GM23248 (cell line): ENCODE results near the gene NSUN2. TPM values are rescaled to one million over a fixed set of nuclear protein-coding genes. Genes with fewer than 3 reads are reported as not detected.

Source experiments
- DNase-seq: peaks from one replicate; pipeline ENCODE4 v3.0.0-alpha.2; 2015
- H2AFZ ChIP-seq: fragments of 200-600 bp; sonication (generic); 2 replicates; pipeline ENCODE4 v1.6.1; 2016; ENCODE audit warnings: antibody characterized with exemption
- H3F3A ChIP-seq: fragments of 200-600 bp; sonication (generic); 2 replicates; pipeline ENCODE4 v1.6.1; 2016; ENCODE audit warnings: mild to moderate bottlenecking, antibody characterized with exemption, mixed run types; ENCODE audit not compliant: insufficient read depth
- H3K27ac ChIP-seq: fragments of 200-600 bp; sonication (generic); 2 replicates; pipeline ENCODE4 v1.5.1; 2016; ENCODE audit warnings: mild to moderate bottlenecking
- H3K27me3 ChIP-seq: fragments of 200-600 bp; sonication (generic); replicated peaks from 2 replicates; pipeline ENCODE4 v1.6.1; 2016; ENCODE audit warnings: mild to moderate bottlenecking; ENCODE audit not compliant: insufficient read depth
- H3K36me3 ChIP-seq: fragments of 200-600 bp; sonication (generic); 2 replicates; pipeline ENCODE4 v1.6.1; 2016; ENCODE audit warnings: low read depth, mild to moderate bottlenecking
- H3K4me1 ChIP-seq: fragments of 200-600 bp; sonication (generic); 2 replicates; pipeline ENCODE4 v1.6.1; 2016; ENCODE audit warnings: mild to moderate bottlenecking; ENCODE audit not compliant: insufficient read depth
- H3K4me2 ChIP-seq: fragments of 200-600 bp; sonication (generic); one replicate; pipeline ENCODE4 v1.6.1; 2016; ENCODE audit warnings: mild to moderate bottlenecking; ENCODE audit not compliant: unreplicated experiment
- H3K4me3 ChIP-seq: fragments of 200-600 bp; sonication (generic); 2 replicates; pipeline ENCODE4 v1.5.1; 2016; ENCODE audit warnings: mild to moderate bottlenecking
- H3K79me2 ChIP-seq: fragments of 200-600 bp; sonication (generic); 2 replicates; pipeline ENCODE4 v1.6.1; 2016; ENCODE audit warnings: mild to moderate bottlenecking; ENCODE audit not compliant: insufficient read depth
- H3K9ac ChIP-seq: fragments of 200-600 bp; sonication (generic); 2 replicates; pipeline ENCODE4 v1.6.1; 2016; ENCODE audit warnings: mild to moderate bottlenecking
- H3K9me2 ChIP-seq: fragments of 200-600 bp; sonication (generic); 2 replicates; pipeline ENCODE4 v1.6.1; 2016; ENCODE audit warnings: mixed run types, mild to moderate bottlenecking, moderate library complexity; ENCODE audit not compliant: insufficient read depth
- H3K9me3 ChIP-seq: fragments of 200-600 bp; sonication (generic); one replicate; pipeline ENCODE4 v1.6.1; 2017; ENCODE audit warnings: low read depth
- H4K20me1 ChIP-seq: fragments of 200-600 bp; sonication (generic); 2 replicates; pipeline ENCODE4 v1.6.0; 2016; ENCODE audit not compliant: insufficient read depth
- EZH2 ChIP-seq: fragments of 200-600 bp; sonication (generic); IDR thresholded peaks from 2 replicates; pipeline ENCODE4 v1.6.1; 2018; ENCODE audit warnings: antibody characterized with exemption, mild to moderate bottlenecking; ENCODE audit not compliant: insufficient read depth, poor library complexity, severe bottlenecking
- EZH2phosphoT487 ChIP-seq: fragments of 200-600 bp; sonication (generic); IDR thresholded peaks from 2 replicates; pipeline ENCODE4 v1.6.1; 2018; ENCODE audit warnings: antibody characterized with exemption, moderate library complexity, mild to moderate bottlenecking, low read depth; ENCODE audit not compliant: insufficient read depth
- WGBS, 2 experiments: methylation state at CpG; one replicate each; pipeline ENCODE4 v1.1.6; 2015 to 2017; ENCODE audit warnings: low lambda C conversion rate in 2 of 2, low coverage in 1 of 2; ENCODE audit errors: missing lambda C conversion rate in 2 of 2; 5-methylcytosine and 5-hydroxymethylcytosine counted together
- in situ Hi-C: fragments of 300-500 bp; cut with MboI; formaldehyde crosslinking; loops from 2 replicates; pipeline ENCODE4 v1.15.0; 2020
- polyA plus RNA-seq: library from polyadenylated mRNA; unstranded; fragments of >200 nt; fragmentation: Nextera tagmentation; extraction: Ambion mirVana; gene quantifications from 2 replicates; pipeline ENCODE4 v1.2.1, GENCODE V29; 2016
- total RNA-seq: library from RNA; depleted of rRNA; stranded (reverse); fragments of >200 nt; shearing (Covaris generic); gene quantifications from 2 replicates; pipeline ENCODE4 v1.2.3, GENCODE V29; 2014

NSUN2 gene
- total and polyA plus RNA-seq, 2 experiments from 2014 or later: 48.2 to 51.0 TPM

DNA sequence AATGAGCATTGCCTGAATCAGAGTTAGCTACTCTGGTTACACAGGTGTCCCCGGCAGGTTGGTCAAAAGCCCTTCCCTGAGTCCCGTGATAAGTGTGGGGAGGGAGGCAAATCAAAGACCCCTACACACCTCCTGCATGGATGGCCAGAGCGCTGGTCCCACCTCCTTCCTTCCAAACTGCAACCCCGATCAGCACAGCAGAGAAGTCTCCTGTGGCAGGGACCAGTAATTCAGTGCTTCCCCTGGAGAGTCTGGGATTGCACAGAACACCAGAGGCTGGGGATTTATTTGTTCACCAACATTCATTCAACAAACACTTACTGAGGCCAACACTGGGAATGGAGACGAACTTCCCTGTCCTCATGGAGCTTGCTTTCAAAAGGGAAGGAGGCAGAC is 46.2 kb downstream of the NSUN2 start:
- in situ Hi-C loops: no loop called here
- no peak for DNase-seq
- no peak overlapping the region for H2AFZ ChIP-seq
- H3F3A ChIP-seq: no peaks in the 10 kb centered on the region
- H3K9me2 ChIP-seq: no peaks in the 10 kb centered on the region
- H3K4me3 ChIP-seq: no peak overlapping the region
- no peaks in the 10 kb centered on the region for H3K9me3 ChIP-seq
- H3K27me3 ChIP-seq: peaks cover 32% of the 10 kb centered on the region
- H3K79me2 ChIP-seq: no peaks in the 10 kb centered on the region
- H3K9ac ChIP-seq: no peak overlapping the region
- H3K36me3 ChIP-seq: no peaks in the 10 kb centered on the region
- 68 to 72% methylated on average over 5 of the region's 5 CpGs for WGBS, 2 experiments
- H3K4me1 ChIP-seq: no peaks in the 10 kb centered on the region
- no peak overlapping the region for H3K27ac ChIP-seq
- no peak overlapping the region for H3K4me2 ChIP-seq
- H4K20me1 ChIP-seq: no peaks in the 10 kb centered on the region
- TF ChIP-seq EZH2 (no peak), EZH2phosphoT487 (no peak)

DNA sequence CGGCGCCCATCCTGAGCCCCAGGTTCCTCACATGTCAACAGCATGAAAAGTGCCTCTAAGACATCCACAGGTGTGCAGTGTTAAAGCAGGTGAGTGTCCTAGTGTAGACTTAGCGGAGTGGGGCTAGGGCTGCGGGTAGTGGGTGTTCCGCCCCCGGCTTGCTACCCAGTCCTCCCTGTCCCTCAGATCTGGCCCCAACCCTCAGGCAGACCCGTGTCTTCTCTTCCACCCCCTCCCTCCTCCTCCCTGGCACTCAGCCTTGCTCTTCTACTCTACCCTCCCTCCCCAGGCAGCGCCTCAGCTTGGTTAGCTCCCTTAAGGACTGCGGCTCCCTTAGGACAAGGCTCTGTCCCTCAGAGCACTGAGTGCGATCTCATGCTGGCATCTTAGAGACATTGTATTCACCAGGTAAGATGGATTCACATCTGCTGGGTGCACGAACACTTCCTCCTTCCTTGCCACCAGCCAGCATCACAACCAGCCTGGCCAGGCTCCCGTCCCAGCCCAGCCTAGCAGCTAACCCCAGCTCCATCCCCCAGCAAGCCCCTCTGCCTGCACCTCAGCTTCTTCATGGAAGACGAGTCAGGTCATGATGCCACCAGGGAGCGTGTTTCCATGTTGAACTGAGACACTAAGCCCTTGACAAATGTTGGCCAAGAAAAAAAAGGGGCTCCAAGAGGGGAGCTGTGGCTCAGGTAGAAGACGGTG is 46.8 kb downstream of the NSUN2 start:
- Histone ChIP-seq H3K9me2 (no peaks in the 10 kb centered on the region), H3K27ac (no peak overlapping the region), H4K20me1 (no peaks in the 10 kb centered on the region), H3K4me2 (no peak overlapping the region), H3K9me3 (no peaks in the 10 kb centered on the region), H3K27me3 (peaks cover 36% of the 10 kb centered on the region), H3K4me3 (no peak overlapping the region), H2AFZ (no peak overlapping the region), H3K4me1 (no peaks in the 10 kb centered on the region), H3K36me3 (no peaks in the 10 kb centered on the region), H3K9ac (no peak overlapping the region), H3F3A (no peaks in the 10 kb centered on the region), H3K79me2 (no peaks in the 10 kb centered on the region)
- DNase-seq: no peak
- 64 to 67% methylated on average over 9 to 15 of the region's 15 CpGs for WGBS, 2 experiments
- TF ChIP-seq EZH2 (no peak), EZH2phosphoT487 (no peak)
- in situ Hi-C loops: no loop called here

DNA sequence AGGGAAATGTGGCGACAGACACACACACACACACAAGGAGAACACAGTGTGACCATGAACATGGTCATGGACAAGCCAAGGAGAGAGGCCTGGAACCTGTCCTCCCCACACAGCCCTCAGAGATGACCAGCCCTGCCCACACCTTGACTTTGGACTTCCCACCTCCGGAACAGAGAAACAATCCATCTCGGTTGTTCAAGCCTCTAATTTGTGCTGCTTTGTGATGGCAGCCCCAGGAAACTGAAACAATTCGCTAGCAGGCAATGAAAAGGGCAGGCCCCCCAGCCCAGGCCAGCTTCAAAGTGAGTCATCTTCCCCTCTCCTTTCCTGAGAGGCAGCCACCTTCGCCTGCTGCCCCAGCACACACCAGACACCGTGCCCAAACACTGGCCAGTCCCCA is 47.7 kb downstream of the NSUN2 start:
- H3K79me2 ChIP-seq: no peaks in the 10 kb centered on the region
- 71 to 76% methylated on average over 6 of the region's 6 CpGs for WGBS, 2 experiments
- no peaks in the 10 kb centered on the region for H3K36me3 ChIP-seq
- H3K27ac ChIP-seq: no peak overlapping the region
- H4K20me1 ChIP-seq: no peaks in the 10 kb centered on the region
- no peaks in the 10 kb centered on the region for H3F3A ChIP-seq
- no peak for TF ChIP-seq EZH2
- TF ChIP-seq EZH2phosphoT487: no peak
- H3K9me2 ChIP-seq: no peaks in the 10 kb centered on the region
- peaks cover 45% of the 10 kb centered on the region for H3K27me3 ChIP-seq
- H3K9ac ChIP-seq: no peak overlapping the region
- H3K4me3 ChIP-seq: no peak overlapping the region
- DNase-seq: no peak
- H3K4me2 ChIP-seq: no peak overlapping the region
- in situ Hi-C loops: no loop called here
- no peaks in the 10 kb centered on the region for H3K4me1 ChIP-seq
- H3K9me3 ChIP-seq: no peaks in the 10 kb centered on the region
- no peak overlapping the region for H2AFZ ChIP-seq

DNA sequence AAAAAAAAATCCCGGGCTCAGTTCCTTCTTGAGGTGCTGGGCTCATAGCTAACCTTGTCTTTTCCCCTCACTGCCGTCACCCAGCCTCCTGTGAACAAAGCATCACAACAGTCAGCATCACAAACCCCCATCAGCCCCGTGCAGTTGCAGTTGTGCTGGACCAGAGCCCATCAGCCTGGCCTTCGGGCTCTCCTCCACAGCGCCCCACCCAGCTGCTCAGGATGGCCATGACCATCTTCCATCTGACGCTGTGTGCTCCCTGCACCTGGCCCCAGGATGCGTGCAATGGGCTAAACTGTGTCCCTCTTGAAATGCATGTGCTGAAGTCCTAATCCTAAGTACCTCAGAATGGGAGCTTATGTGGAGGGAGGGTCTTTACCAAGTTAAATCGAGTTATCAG is 48.1 kb downstream of the NSUN2 start:
- 74 to 77% methylated on average over 8 of the region's 8 CpGs for WGBS, 2 experiments
- H3K9me3 ChIP-seq: no peaks in the 10 kb centered on the region
- H3K36me3 ChIP-seq: no peaks in the 10 kb centered on the region
- in situ Hi-C loops: no loop called here
- H3K4me2 ChIP-seq: no peak overlapping the region
- no peak for TF ChIP-seq EZH2phosphoT487
- no peak for TF ChIP-seq EZH2
- DNase-seq: no peak
- H3K79me2 ChIP-seq: no peaks in the 10 kb centered on the region
- H4K20me1 ChIP-seq: no peaks in the 10 kb centered on the region
- H2AFZ ChIP-seq: no peak overlapping the region
- H3K4me1 ChIP-seq: no peaks in the 10 kb centered on the region
- H3F3A ChIP-seq: no peaks in the 10 kb centered on the region
- no peak overlapping the region for H3K27ac ChIP-seq
- H3K9me2 ChIP-seq: no peaks in the 10 kb centered on the region
- H3K4me3 ChIP-seq: no peak overlapping the region
- H3K9ac ChIP-seq: no peak overlapping the region
- H3K27me3 ChIP-seq: peaks cover 49% of the 10 kb centered on the region
